Measurements from ENCODE around the gene GLP1R.

GLP1R gene

DNA sequence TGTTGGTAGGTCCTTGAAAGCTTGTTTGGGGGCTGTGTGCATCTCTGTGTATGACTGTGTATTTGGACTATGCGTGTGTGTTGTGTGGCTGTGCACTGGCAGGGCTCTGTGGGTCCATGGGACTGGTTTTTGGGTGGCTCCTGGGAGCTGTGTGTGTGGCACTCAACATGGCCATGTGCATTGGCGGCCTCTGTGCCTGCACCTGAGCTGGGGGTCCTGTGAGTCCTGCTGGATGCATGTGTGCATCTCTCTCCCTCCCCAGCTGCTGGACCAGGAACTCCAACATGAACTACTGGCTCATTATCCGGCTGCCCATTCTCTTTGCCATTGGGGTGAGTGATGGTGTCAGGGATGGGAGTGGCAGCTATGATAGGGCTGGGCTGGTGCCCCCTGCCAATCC lies 30.1 kb downstream of the GLP1R start:
- WGBS, 2 experiments (ENCODE audit: insufficient coverage in 2 of 2), result 94 to 100% methylated on average over 2 of the region's 3 CpGs
- no peak overlapping the region for H3K4me3 ChIP-seq (ENCODE audit: extremely low read depth, insufficient read depth, low read length, poor library complexity, severe bottlenecking)
- H3K36me3 ChIP-seq (ENCODE audit: control insufficient read depth, insufficient read depth, low read length), result no peaks in the 10 kb centered on the region
- H3K9me3 ChIP-seq (ENCODE audit: control insufficient read depth, low read length), result no peaks in the 10 kb centered on the region
- no peaks in the 10 kb centered on the region for H3K4me1 ChIP-seq (ENCODE audit: control insufficient read depth, insufficient read depth, low read length, poor library complexity, severe bottlenecking)
- no peak overlapping the region for H3K27ac ChIP-seq (ENCODE audit: low read depth, low read length, severe bottlenecking)

DNA sequence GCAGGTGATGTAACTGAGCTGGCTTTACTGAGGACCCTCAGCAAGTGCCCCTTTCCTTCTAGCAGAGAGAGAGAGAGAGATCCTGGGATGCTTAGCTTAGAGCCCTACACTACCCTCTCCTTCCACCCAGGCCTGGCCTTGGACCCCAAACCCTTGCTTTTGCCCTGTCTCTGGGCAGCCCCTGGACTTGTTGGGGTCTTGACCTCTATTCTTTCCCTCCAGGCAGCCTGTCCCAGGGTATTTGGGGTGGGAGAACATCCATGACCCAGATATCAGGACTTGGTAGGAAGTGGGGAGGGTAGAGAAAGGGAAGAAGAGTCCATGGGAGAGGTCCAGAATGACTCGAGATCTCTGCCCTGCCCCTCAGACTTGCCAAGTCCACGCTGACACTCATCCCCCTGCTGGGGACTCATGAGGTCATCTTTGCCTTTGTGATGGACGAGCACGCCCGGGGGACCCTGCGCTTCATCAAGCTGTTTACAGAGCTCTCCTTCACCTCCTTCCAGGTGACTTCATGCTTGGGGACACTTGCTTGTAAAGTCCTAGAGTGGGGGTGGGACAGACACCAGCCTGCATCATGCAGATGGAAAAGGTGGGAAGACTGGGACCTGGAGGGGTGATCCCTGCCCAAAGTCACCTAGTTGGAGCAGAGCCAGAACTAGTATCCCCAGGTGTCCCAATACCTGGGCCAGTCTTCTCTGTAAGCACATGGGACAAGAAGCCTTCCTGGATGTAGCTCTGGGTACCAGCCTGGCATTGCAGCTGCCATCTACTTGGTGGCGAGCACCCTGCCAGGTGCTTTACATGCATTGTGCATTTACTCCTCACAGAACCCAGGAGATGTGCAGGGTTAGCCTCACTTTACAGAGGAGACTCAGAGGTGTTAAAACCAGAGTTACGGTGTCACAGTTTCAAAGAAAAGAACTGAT lies 30.9 kb downstream of the GLP1R start:
- WGBS, 2 experiments (ENCODE audit: insufficient coverage in 2 of 2), result 60 to 73% methylated on average over 1 to 4 of the region's 8 CpGs
- no peaks in the 10 kb centered on the region for H3K36me3 ChIP-seq (ENCODE audit: control insufficient read depth, insufficient read depth, low read length)
- no peaks in the 10 kb centered on the region for H3K9me3 ChIP-seq (ENCODE audit: control insufficient read depth, low read length)
- no peak overlapping the region for H3K27ac ChIP-seq (ENCODE audit: low read depth, low read length, severe bottlenecking)
- no peaks in the 10 kb centered on the region for H3K4me1 ChIP-seq (ENCODE audit: control insufficient read depth, insufficient read depth, low read length, poor library complexity, severe bottlenecking)
- H3K4me3 ChIP-seq (ENCODE audit: extremely low read depth, insufficient read depth, low read length, poor library complexity, severe bottlenecking), result no peak overlapping the region

DNA sequence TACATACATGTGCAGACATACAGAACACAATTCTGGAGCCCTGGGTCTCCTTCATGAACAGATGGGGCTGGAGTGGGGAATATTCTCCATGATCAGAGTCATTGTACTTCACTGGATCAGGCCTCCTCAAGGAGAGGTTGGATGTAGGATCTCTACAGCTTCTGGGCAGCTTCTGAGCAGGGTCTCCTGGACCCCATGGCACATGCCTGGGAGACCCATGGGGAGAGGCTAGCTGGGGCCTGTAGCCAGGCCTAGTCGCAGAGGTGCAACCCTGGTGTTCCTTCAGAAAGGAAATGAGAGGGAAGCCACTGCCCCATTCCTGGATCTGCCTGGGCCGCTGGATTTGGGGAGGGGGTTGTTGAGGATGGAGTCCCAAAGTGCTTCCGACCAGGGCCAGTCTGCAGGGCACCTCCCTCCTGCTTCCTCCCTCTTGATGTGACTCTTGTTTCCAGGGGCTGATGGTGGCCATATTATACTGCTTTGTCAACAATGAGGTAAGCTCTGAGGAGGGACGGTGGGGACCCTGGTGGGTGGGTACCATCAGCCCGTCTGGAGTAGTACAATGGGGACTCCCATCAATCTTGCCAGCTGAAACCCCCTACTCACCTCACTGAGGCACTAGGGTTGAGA lies 31.8 kb downstream of the GLP1R start:
- 82 to 90% methylated on average over 3 of the region's 5 CpGs for WGBS, 2 experiments (ENCODE audit: insufficient coverage in 2 of 2)
- no peaks in the 10 kb centered on the region for H3K36me3 ChIP-seq (ENCODE audit: control insufficient read depth, insufficient read depth, low read length)
- no peaks in the 10 kb centered on the region for H3K4me1 ChIP-seq (ENCODE audit: control insufficient read depth, insufficient read depth, low read length, poor library complexity, severe bottlenecking)
- H3K4me3 ChIP-seq (ENCODE audit: extremely low read depth, insufficient read depth, low read length, poor library complexity, severe bottlenecking), result no peak overlapping the region
- no peak overlapping the region for H3K27ac ChIP-seq (ENCODE audit: low read depth, low read length, severe bottlenecking)
- no peaks in the 10 kb centered on the region for H3K9me3 ChIP-seq (ENCODE audit: control insufficient read depth, low read length)

DNA sequence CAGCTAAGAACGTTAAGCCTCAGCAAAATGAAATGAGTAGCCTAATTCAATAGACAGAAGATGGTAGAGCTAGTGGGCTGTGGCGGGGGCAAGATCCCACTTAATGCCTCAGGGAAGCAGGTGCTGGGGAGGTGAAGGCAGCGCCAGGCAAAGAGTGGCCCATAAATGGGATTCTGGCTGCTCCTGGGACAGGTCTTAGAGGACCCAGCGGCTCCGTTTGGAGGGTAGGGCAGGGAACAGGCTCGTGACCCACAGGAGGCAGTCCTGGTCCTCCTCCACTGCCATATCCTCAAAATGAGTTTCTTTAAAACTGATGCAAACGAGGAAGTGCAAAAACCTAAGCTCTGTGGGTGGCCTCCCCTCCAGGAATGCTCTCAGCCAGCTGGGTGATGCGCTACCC lies 33.7 kb downstream of the GLP1R start:
- no peaks in the 10 kb centered on the region for H3K36me3 ChIP-seq (ENCODE audit: control insufficient read depth, insufficient read depth, low read length)
- H3K9me3 ChIP-seq (ENCODE audit: control insufficient read depth, low read length), result no peaks in the 10 kb centered on the region
- no peaks in the 10 kb centered on the region for H3K4me1 ChIP-seq (ENCODE audit: control insufficient read depth, insufficient read depth, low read length, poor library complexity, severe bottlenecking)
- H3K4me3 ChIP-seq (ENCODE audit: extremely low read depth, insufficient read depth, low read length, poor library complexity, severe bottlenecking), result no peak overlapping the region
- WGBS, 2 experiments (ENCODE audit: insufficient coverage in 2 of 2), result 73 to 78% methylated on average over 6 to 7 of the region's 8 CpGs
- H3K27ac ChIP-seq (ENCODE audit: low read depth, low read length, severe bottlenecking), result no peak overlapping the region

DNA sequence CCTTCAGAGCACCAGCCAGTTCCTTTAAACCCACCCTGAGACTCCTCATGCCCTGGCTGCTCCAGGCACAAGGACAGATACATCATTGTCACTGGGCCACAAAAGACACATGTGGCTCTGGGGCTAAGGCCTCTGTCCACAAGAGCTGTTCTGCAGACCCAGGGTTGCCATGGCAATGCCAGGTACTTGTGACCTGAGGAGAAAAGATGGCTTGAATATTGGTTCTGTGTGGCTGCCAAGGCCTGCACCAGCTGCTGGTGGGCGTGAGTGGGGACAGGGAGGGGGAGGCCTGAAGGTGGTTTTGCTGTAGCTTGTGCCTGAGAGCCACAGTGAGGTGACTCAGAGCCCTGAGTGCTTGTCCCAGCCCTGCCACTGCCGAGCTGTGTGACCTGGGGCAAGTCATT lies 34.7 kb downstream of the GLP1R start:
- no peak overlapping the region for H3K4me3 ChIP-seq (ENCODE audit: extremely low read depth, insufficient read depth, low read length, poor library complexity, severe bottlenecking)
- no peaks in the 10 kb centered on the region for H3K4me1 ChIP-seq (ENCODE audit: control insufficient read depth, insufficient read depth, low read length, poor library complexity, severe bottlenecking)
- WGBS, 2 experiments (ENCODE audit: insufficient coverage in 2 of 2), result 80 to 100% methylated on average over 1 to 2 of the region's 2 CpGs

DNA sequence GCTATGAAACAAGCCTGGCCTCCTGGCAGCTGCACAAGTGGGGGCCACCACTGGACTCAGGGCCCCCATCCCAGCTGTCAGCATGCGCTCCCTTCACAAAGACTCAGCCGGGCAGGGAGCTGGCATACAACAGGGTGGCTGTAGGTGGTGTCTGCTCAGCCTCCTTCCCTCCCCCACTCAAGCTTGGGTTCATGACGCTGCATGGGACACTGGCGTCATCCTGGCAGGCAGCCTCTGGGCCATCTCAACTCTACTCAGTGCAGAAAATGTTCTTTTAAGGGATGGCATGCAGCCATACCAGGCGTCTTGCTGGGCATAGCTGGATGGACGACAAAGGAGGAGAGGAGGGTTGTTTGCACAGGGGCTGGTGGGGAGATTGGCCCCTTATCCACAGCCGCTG lies 35.9 kb downstream of the GLP1R start:
- 79 to 82% methylated on average over 4 to 6 of the region's 7 CpGs for WGBS, 2 experiments (ENCODE audit: insufficient coverage in 2 of 2)
- H3K27ac ChIP-seq (ENCODE audit: low read depth, low read length, severe bottlenecking), result no peak overlapping the region

More for the DNA sequence above, 34.7 kb downstream of the GLP1R start:
- no peaks in the 10 kb centered on the region for H3K9me3 ChIP-seq (ENCODE audit: control insufficient read depth, low read length)
- H3K27ac ChIP-seq (ENCODE audit: low read depth, low read length, severe bottlenecking), result no peak overlapping the region
- H3K36me3 ChIP-seq (ENCODE audit: control insufficient read depth, insufficient read depth, low read length), result no peaks in the 10 kb centered on the region

DNA sequence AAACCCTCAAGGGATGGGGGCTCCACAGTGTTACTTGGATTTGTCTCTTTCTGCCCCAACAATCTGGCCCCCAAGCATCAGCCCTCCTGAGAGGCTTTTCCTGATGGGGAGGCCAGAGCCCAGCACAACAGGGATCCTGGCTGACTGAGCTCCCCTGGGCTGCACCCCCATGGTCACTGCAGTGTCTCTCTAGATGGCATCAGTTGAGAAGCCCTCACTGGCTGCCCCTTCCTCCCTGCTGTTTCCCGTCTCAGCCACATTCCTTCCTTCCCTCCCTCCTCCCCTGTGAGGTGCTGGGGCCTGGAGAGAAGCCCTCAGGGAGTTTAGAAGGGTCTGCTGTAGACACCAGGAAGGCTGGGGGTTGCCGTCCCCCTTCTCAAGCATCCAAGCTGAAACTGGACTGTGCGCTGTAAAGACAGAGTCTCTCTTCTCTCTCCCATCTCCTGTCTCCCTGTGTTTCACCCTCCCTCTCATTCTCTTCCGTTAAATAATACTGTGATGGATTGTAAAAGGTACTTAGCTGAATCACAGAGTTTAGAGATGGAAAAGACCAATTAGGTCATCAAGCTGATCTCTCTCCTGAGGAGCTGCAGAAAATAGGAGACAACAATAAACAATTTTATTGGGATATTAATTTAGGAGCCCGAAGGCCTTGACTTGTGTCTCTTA lies 36.7 kb downstream of the GLP1R start:
- H3K4me1 ChIP-seq (ENCODE audit: control insufficient read depth, insufficient read depth, low read length, poor library complexity, severe bottlenecking), result no peaks in the 10 kb centered on the region
- H3K27ac ChIP-seq (ENCODE audit: low read depth, low read length, severe bottlenecking), result no peak overlapping the region
- no peaks in the 10 kb centered on the region for H3K9me3 ChIP-seq (ENCODE audit: control insufficient read depth, low read length)
- WGBS, 2 experiments (ENCODE audit: insufficient coverage in 2 of 2), result no CpG with 5 or more reads among the region's 5 CpGs
- H3K36me3 ChIP-seq (ENCODE audit: control insufficient read depth, insufficient read depth, low read length), result no peaks in the 10 kb centered on the region
- no peak overlapping the region for H3K4me3 ChIP-seq (ENCODE audit: extremely low read depth, insufficient read depth, low read length, poor library complexity, severe bottlenecking)

More for the DNA sequence above, 35.9 kb downstream of the GLP1R start:
- Histone ChIP-seq H3K9me3 (ENCODE audit: control insufficient read depth, low read length) (no peaks in the 10 kb centered on the region), H3K4me3 (ENCODE audit: extremely low read depth, insufficient read depth, low read length, poor library complexity, severe bottlenecking) (no peak overlapping the region), H3K4me1 (ENCODE audit: control insufficient read depth, insufficient read depth, low read length, poor library complexity, severe bottlenecking) (no peaks in the 10 kb centered on the region), H3K36me3 (ENCODE audit: control insufficient read depth, insufficient read depth, low read length) (no peaks in the 10 kb centered on the region)

DNA sequence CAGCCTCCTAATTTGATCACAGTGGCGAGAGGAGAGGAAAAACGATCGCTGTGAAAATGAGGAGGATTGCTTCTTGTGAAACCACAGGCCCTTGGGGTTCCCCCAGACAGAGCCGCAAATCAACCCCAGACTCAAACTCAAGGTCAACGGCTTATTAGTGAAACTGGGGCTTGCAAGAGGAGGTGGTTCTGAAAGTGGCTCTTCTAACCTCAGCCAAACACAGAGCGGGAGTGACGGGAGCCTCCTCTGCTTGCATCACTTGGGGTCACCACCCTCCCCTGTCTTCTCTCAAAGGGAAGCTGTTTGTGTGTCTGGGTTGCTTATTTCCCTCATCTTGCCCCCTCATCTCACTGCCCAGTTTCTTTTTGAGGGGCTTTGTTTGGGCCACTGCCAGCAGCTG lies 37.7 kb downstream of the GLP1R start:
- Histone ChIP-seq H3K36me3 (ENCODE audit: control insufficient read depth, insufficient read depth, low read length) (no peaks in the 10 kb centered on the region), H3K4me1 (ENCODE audit: control insufficient read depth, insufficient read depth, low read length, poor library complexity, severe bottlenecking) (no peaks in the 10 kb centered on the region), H3K9me3 (ENCODE audit: control insufficient read depth, low read length) (no peaks in the 10 kb centered on the region), H3K27ac (ENCODE audit: low read depth, low read length, severe bottlenecking) (no peak overlapping the region), H3K4me3 (ENCODE audit: extremely low read depth, insufficient read depth, low read length, poor library complexity, severe bottlenecking) (no peak overlapping the region)
- 89 to 100% methylated on average over 1 to 3 of the region's 7 CpGs for WGBS, 2 experiments (ENCODE audit: insufficient coverage in 2 of 2)

DNA sequence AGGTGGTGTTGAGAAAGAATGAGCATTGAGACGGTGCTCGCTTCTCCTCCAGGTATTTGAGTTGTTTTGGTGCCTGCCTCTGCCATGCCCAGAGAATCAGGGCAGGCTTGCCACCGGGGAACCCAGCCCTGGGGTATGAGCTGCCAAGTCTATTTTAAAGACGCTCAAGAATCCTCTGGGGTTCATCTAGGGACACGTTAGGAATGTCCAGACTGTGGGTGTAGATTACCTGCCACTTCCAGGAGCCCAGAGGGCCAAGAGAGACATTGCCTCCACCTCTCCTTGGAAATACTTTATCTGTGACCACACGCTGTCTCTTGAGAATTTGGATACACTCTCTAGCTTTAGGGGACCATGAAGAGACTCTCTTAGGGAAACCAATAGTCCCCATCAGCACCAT lies 38.1 kb downstream of the GLP1R start:
- Histone ChIP-seq H3K4me1 (ENCODE audit: control insufficient read depth, insufficient read depth, low read length, poor library complexity, severe bottlenecking) (no peaks in the 10 kb centered on the region), H3K27ac (ENCODE audit: low read depth, low read length, severe bottlenecking) (no peak overlapping the region), H3K36me3 (ENCODE audit: control insufficient read depth, insufficient read depth, low read length) (no peaks in the 10 kb centered on the region), H3K9me3 (ENCODE audit: control insufficient read depth, low read length) (no peaks in the 10 kb centered on the region), H3K4me3 (ENCODE audit: extremely low read depth, insufficient read depth, low read length, poor library complexity, severe bottlenecking) (no peak overlapping the region)
- WGBS, 2 experiments (ENCODE audit: insufficient coverage in 2 of 2), result 80 to 86% methylated on average over 5 to 6 of the region's 6 CpGs

DNA sequence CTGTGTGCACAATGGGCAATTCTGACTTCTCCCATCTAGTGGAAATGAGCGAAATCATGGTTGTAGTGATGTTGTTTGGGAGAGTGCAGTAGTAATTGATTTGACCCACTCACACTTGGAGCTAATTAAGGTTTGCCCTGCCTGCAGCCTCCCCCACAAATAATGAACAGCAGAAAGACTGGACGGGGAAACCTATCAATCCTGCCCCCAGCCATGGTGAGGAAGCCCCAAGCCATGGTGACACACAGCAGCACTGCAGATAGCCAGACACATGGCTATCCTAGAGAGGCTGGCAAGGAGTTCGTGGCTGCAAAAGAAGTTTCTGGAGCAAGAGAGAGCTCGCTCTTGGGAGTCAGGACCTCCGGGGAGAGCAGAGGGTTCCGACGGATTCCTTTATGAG lies 38.6 kb downstream of the GLP1R start:
- Histone ChIP-seq H3K9me3 (ENCODE audit: control insufficient read depth, low read length) (no peaks in the 10 kb centered on the region), H3K27ac (ENCODE audit: low read depth, low read length, severe bottlenecking) (no peak overlapping the region), H3K36me3 (ENCODE audit: control insufficient read depth, insufficient read depth, low read length) (no peaks in the 10 kb centered on the region), H3K4me1 (ENCODE audit: control insufficient read depth, insufficient read depth, low read length, poor library complexity, severe bottlenecking) (no peaks in the 10 kb centered on the region), H3K4me3 (ENCODE audit: extremely low read depth, insufficient read depth, low read length, poor library complexity, severe bottlenecking) (no peak overlapping the region)
- WGBS, 2 experiments (ENCODE audit: insufficient coverage in 2 of 2), result 71 to 83% methylated on average over 2 to 4 of the region's 7 CpGs

Measured in mesodermal cell (in vitro differentiated cells).